ENCODE results near the gene DNAJA2. TPM values are rescaled to one million over a fixed set of nuclear protein-coding genes. Genes with fewer than 3 reads are reported as not detected.
A peak's percentile ranks its signal among the peaks of the same experiment; 100 is the strongest.
"Not testable (repeated sequence)": the region's sequence is repeated elsewhere in the genome, so short reads cannot be mapped to it uniquely, and the experiment has no call there.

Gene DNAJA2
- total and polyA plus RNA-seq, 2 experiments from 2014 or later = 73.3 to 89.4 TPM

DNA sequence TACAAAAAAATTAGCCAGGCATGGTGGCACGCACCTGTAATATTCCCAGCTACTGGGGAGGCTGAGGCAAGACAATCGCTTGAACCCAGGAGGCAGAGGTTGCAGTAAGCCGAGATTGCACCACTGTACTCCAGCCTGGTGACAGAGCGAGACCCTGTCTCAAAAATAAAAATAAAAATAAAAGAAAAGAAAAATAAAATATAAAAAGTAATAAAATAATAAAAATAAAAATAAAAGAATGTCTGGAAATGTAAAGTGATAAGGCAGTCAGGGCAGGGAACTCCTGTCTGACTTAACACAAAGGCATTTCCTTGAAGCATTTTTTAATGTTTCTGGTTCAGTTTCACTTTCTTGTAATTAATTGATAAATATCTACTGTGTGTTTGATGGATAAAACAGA is 34.7 kb upstream of the DNAJA2 start:
- in situ Hi-C loops (cut with MboI) = no loop called here
- Histone ChIP-seq H3K27me3 (replicated peaks; ENCODE audit: insufficient read depth) (no peaks in the 10 kb centered on the region), H4K20me1 (ENCODE audit: insufficient read depth) (no peaks in the 10 kb centered on the region), H3K4me2 (ENCODE audit: unreplicated experiment) (no peak overlapping the region), H2AFZ (no peak overlapping the region), H3F3A (ENCODE audit: insufficient read depth) (no peaks in the 10 kb centered on the region), H3K9me2 (ENCODE audit: insufficient read depth) (no peaks in the 10 kb centered on the region), H3K4me1 (ENCODE audit: insufficient read depth) (no peaks in the 10 kb centered on the region), H3K4me3 (no peak overlapping the region), H3K9me3 (ENCODE audit: low read depth) (no peaks in the 10 kb centered on the region), H3K9ac (no peak overlapping the region), H3K27ac (no peak overlapping the region), H3K79me2 (ENCODE audit: insufficient read depth) (no peaks in the 10 kb centered on the region), H3K36me3 (ENCODE audit: low read depth) (no peaks in the 10 kb centered on the region)
- 79 to 80% methylated on average over 4 of the region's 4 CpGs for WGBS, 2 experiments (ENCODE audit: low coverage in 1 of 2, low lambda C conversion rate in 2 of 2, missing lambda C conversion rate in 2 of 2)
- TF ChIP-seq EZH2 (IDR thresholded peaks at IDR 0.05; ENCODE audit: insufficient read depth, poor library complexity, severe bottlenecking) (no peak), EZH2phosphoT487 (IDR thresholded peaks at IDR 0.05; ENCODE audit: insufficient read depth, low read depth) (no peak)
- DNase-seq = peak; percentile 6

DNA sequence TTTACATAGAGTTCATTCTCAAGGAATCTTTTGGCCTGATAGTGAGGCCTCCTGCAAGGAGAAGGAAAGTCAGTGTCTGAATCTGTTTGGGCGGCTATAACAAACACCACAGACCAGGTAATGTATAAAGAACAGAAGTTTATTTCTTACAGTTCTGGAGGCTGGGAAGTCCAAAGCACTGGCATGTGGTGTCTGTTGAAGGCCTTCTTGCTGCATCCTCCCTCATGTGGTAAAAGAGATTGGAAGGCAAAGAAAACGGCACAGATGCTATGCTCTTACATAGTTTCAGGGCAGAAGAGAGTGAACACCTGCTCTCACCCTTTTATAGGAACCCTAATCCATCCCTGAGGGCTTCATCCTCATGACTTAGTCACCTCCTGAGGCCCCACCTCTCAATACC is 31.2 kb upstream of the DNAJA2 start:
- H3K9me2 ChIP-seq (ENCODE audit: insufficient read depth) = no peaks in the 10 kb centered on the region
- no peak for DNase-seq
- no peaks in the 10 kb centered on the region for H3K9me3 ChIP-seq (ENCODE audit: low read depth)
- no peaks in the 10 kb centered on the region for H3K27me3 ChIP-seq (replicated peaks; ENCODE audit: insufficient read depth)
- H4K20me1 ChIP-seq (ENCODE audit: insufficient read depth) = no peaks in the 10 kb centered on the region
- H3K79me2 ChIP-seq (ENCODE audit: insufficient read depth) = no peaks in the 10 kb centered on the region
- H2AFZ ChIP-seq = no peak overlapping the region
- no peak overlapping the region for H3K9ac ChIP-seq
- TF ChIP-seq EZH2phosphoT487 (IDR thresholded peaks at IDR 0.05; ENCODE audit: insufficient read depth, low read depth) = no peak
- TF ChIP-seq EZH2 (IDR thresholded peaks at IDR 0.05; ENCODE audit: insufficient read depth, poor library complexity, severe bottlenecking) = no peak
- WGBS, 2 experiments (ENCODE audit: low coverage in 1 of 2, low lambda C conversion rate in 2 of 2, missing lambda C conversion rate in 2 of 2) = 67 to 74% methylated on average over 2 of the region's 2 CpGs
- no peak overlapping the region for H3K4me2 ChIP-seq (ENCODE audit: unreplicated experiment)
- H3K36me3 ChIP-seq (ENCODE audit: low read depth) = no peaks in the 10 kb centered on the region
- H3K4me1 ChIP-seq (ENCODE audit: insufficient read depth) = no peaks in the 10 kb centered on the region
- no peaks in the 10 kb centered on the region for H3F3A ChIP-seq (ENCODE audit: insufficient read depth)
- H3K27ac ChIP-seq = no peak overlapping the region
- H3K4me3 ChIP-seq = no peak overlapping the region
- in situ Hi-C loops (cut with MboI) = no loop called here

DNA sequence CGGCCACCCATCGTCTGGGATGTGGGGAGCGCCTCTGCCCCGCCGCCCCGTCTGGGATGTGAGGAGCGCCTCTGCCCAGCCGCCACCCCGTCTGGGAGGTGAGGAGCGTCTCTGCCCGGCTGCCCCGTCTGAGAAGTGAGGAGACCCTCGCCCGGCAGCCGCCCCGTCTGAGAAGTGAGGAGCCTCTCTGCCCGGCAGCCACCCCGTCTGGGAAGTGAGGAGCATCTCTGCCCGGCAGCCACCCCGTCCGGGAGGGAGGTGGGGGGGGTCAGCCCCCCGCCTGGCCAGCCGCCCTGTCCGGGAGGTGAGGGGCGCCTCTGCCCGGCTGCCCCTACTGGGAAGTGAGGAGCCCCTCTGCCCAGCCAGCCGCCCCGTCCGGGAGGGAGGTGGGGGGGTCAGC is 26.6 kb upstream of the DNAJA2 start:
- WGBS, 2 experiments (ENCODE audit: low coverage in 1 of 2, low lambda C conversion rate in 2 of 2, missing lambda C conversion rate in 2 of 2) = 80 to 95% methylated on average over 4 to 20 of the region's 29 CpGs
- H3F3A ChIP-seq (ENCODE audit: insufficient read depth); H3K4me1 ChIP-seq (ENCODE audit: insufficient read depth); H3K4me3 ChIP-seq; H2AFZ ChIP-seq; H3K9me2 ChIP-seq (ENCODE audit: insufficient read depth); H4K20me1 ChIP-seq (ENCODE audit: insufficient read depth); H3K27me3 ChIP-seq (replicated peaks; ENCODE audit: insufficient read depth); H3K79me2 ChIP-seq (ENCODE audit: insufficient read depth); H3K4me2 ChIP-seq (ENCODE audit: unreplicated experiment); DNase-seq; H3K36me3 ChIP-seq (ENCODE audit: low read depth); H3K27ac ChIP-seq; H3K9me3 ChIP-seq (ENCODE audit: low read depth); in situ Hi-C loops (cut with MboI); H3K9ac ChIP-seq: not testable (repeated sequence)

DNA sequence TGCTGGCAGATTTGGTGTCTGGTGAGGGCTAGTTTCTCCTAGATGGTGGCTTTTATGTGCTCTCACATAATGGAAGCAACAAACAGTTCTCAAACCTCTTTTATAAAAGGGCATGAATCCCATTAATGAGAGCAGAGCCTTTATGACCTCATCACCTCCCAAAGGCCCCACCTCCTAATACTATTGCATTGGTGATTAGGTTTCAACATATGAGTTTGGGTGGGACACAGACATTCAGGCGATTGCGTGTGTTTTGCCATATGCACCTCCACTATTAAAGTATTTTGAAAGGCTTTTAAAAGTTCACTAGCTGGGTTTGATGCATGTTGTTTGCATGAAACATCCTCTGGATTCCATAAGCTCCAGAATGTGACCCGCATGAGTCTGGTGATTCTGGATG is 24.4 kb upstream of the DNAJA2 start:
- Histone ChIP-seq H3K27ac (no peak overlapping the region), H3K79me2 (ENCODE audit: insufficient read depth) (no peaks in the 10 kb centered on the region), H3K36me3 (ENCODE audit: low read depth) (no peaks in the 10 kb centered on the region), H3F3A (ENCODE audit: insufficient read depth) (no peaks in the 10 kb centered on the region), H3K9ac (no peak overlapping the region), H3K9me3 (ENCODE audit: low read depth) (no peaks in the 10 kb centered on the region), H2AFZ (no peak overlapping the region), H4K20me1 (ENCODE audit: insufficient read depth) (no peaks in the 10 kb centered on the region), H3K4me2 (ENCODE audit: unreplicated experiment) (no peak overlapping the region), H3K9me2 (ENCODE audit: insufficient read depth) (no peaks in the 10 kb centered on the region), H3K4me3 (no peak overlapping the region), H3K4me1 (ENCODE audit: insufficient read depth) (no peaks in the 10 kb centered on the region), H3K27me3 (replicated peaks; ENCODE audit: insufficient read depth) (no peaks in the 10 kb centered on the region)
- in situ Hi-C loops (cut with MboI) = no loop called here
- TF ChIP-seq EZH2phosphoT487 (IDR thresholded peaks at IDR 0.05; ENCODE audit: insufficient read depth, low read depth) = no peak
- no peak for TF ChIP-seq EZH2 (IDR thresholded peaks at IDR 0.05; ENCODE audit: insufficient read depth, poor library complexity, severe bottlenecking)
- no peak for DNase-seq
- WGBS, 2 experiments (ENCODE audit: low coverage in 1 of 2, low lambda C conversion rate in 2 of 2, missing lambda C conversion rate in 2 of 2) = 36% methylated on average over 3 of the region's 3 CpGs

DNA sequence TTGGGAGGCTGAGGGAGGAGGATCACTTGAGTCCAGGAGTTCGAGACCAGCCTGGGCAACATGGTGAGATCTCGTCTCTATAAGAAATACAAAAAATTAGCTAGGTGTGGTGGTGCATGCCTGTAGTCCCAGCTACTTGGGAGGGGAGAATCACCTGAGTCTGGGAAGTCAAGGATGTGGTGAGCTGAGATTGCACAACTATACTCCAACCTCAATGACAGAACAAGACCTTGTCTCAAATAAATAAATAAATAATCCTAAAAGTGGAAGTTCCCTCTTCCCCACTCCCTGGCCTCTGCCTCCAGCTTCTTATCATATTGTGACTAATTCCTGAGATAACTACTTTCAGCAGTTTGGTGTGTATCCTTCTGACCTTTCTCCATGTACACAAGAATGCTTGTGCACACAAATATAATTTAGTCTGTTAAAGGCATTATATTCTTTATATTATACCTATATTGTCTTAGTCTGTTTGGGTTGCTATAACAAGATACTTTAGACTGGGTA is 23.5 kb upstream of the DNAJA2 start:
- H3K27ac ChIP-seq = no peak overlapping the region
- H3K36me3 ChIP-seq (ENCODE audit: low read depth) = no peaks in the 10 kb centered on the region
- no peaks in the 10 kb centered on the region for H3F3A ChIP-seq (ENCODE audit: insufficient read depth)
- H4K20me1 ChIP-seq (ENCODE audit: insufficient read depth) = no peaks in the 10 kb centered on the region
- H3K27me3 ChIP-seq (replicated peaks; ENCODE audit: insufficient read depth) = no peaks in the 10 kb centered on the region
- DNase-seq = no peak
- no peak overlapping the region for H3K9ac ChIP-seq
- no peaks in the 10 kb centered on the region for H3K79me2 ChIP-seq (ENCODE audit: insufficient read depth)
- in situ Hi-C loops (cut with MboI) = no loop called here
- H3K9me3 ChIP-seq (ENCODE audit: low read depth) = no peaks in the 10 kb centered on the region
- no peak overlapping the region for H2AFZ ChIP-seq
- no peaks in the 10 kb centered on the region for H3K4me1 ChIP-seq (ENCODE audit: insufficient read depth)
- no peak overlapping the region for H3K4me3 ChIP-seq
- no peaks in the 10 kb centered on the region for H3K9me2 ChIP-seq (ENCODE audit: insufficient read depth)
- H3K4me2 ChIP-seq (ENCODE audit: unreplicated experiment) = no peak overlapping the region
- TF ChIP-seq EZH2phosphoT487 (IDR thresholded peaks at IDR 0.05; ENCODE audit: insufficient read depth, low read depth) (no peak), EZH2 (IDR thresholded peaks at IDR 0.05; ENCODE audit: insufficient read depth, poor library complexity, severe bottlenecking) (no peak)
- 63 to 69% methylated on average over 2 of the region's 2 CpGs for WGBS, 2 experiments (ENCODE audit: low coverage in 1 of 2, low lambda C conversion rate in 2 of 2, missing lambda C conversion rate in 2 of 2)
